Measurements from ENCODE around the gene SEC31A. TPM values are rescaled to one million over a fixed set of nuclear protein-coding genes. Genes with fewer than 3 reads are reported as not detected.

The SEC31A gene
- total and polyA plus RNA-seq, 2 donors (not counting 1 experiment from before 2014, with no cell fraction given) = 52.7 to 134 TPM

GRCh38 chr4:82814034-82814433 lies 76.9 kb downstream of the SEC31A start:
- intact Hi-C loops (cut with micrococcal nuclease) = no loop called here
- Histone ChIP-seq H3K4me3 (ENCODE audit: control extremely low read depth in 1 of 5, extremely low read depth in 1 of 5, insufficient read depth in 1 of 5, low read depth in 2 of 5, low read length in 4 of 5) (no peak overlapping the region), H4K20me1 (ENCODE audit: control insufficient read depth, insufficient read depth, low read length, poor library complexity, severe bottlenecking) (no peaks in the 10 kb centered on the region), H3K4me1 (ENCODE audit: control insufficient read depth in 2 of 2, insufficient read depth in 2 of 2, low read length in 2 of 2) (no peaks in the 10 kb centered on the region), H3K36me3 (replicated peaks in 1 of 2; ENCODE audit: control extremely low read depth in 1 of 2, control insufficient read depth in 1 of 2, extremely low read depth in 1 of 2, insufficient read depth in 2 of 2, low read length in 1 of 2) (peaks cover 1 to 2% of the 10 kb centered on the region in 2 experiments), H3K9me3 (ENCODE audit: control extremely low read depth in 1 of 3, control insufficient read depth in 2 of 3, insufficient read depth in 1 of 3, low read length in 2 of 3) (peaks cover 0 to 4% (median 0%) of the 10 kb centered on the region in 3 donors), H3K27ac (ENCODE audit: low read length in 2 of 2) (no peak overlapping the region), H3K79me2 (ENCODE audit: control insufficient read depth, insufficient read depth, low read length) (no peaks in the 10 kb centered on the region), H3K4me2 (replicated peaks; ENCODE audit: low read depth, low read length, poor library complexity, severe bottlenecking) (no peak overlapping the region), H2AFZ (ENCODE audit: insufficient read depth, low read depth, low read length, poor library complexity, severe bottlenecking) (no peak overlapping the region), H3K27me3 (replicated peaks in 1 of 4; ENCODE audit: control extremely low read depth in 1 of 4, control insufficient read depth in 3 of 4, insufficient read depth in 4 of 4, low read length in 3 of 4) (no peaks in the 10 kb centered on the region), H3K9ac (ENCODE audit: low read length) (no peak overlapping the region)
- CTCF ChIA-PET = no interaction called here
- 100% methylated on average over 1 of the region's 1 CpG for WGBS (ENCODE audit: insufficient coverage)
- no peak for DNase-seq
- ATAC-seq (ENCODE audit: low read depth) = no peak
- POLR2A ChIA-PET = no interaction called here
- Mint-ChIP-seq H3K4me1 (no peaks in the 10 kb centered on the region), H3K27me3 (no peaks in the 10 kb centered on the region), H3K9me3 (ENCODE audit: insufficient read depth) (no peaks in the 10 kb centered on the region), H3K27ac (no peak overlapping the region), H3K4me3 (no peak overlapping the region)
- TF ChIP-seq CTCF (IDR thresholded peaks at IDR 0.05) = no peak
- no peak for TF ChIP-seq EZH2 (IDR thresholded peaks at IDR 0.05; ENCODE audit: borderline replicate concordance, insufficient read depth, low read depth, low read length, poor library complexity, severe bottlenecking)

GRCh38 chr4:82811838-82812341 lies 79.1 kb downstream of the SEC31A start:
- H3K4me3 Mint-ChIP-seq = no peak overlapping the region

More at GRCh38 chr4:82811838-82812341, 79.1 kb downstream of the SEC31A start:
- H3K4me1 ChIP-seq (ENCODE audit: control insufficient read depth in 2 of 2, insufficient read depth in 2 of 2, low read length in 2 of 2) = no peaks in the 10 kb centered on the region
- Mint-ChIP-seq H3K9me3 (ENCODE audit: insufficient read depth) (no peaks in the 10 kb centered on the region), H3K27me3 (peaks cover 11% of the 10 kb centered on the region), H3K4me1 (no peaks in the 10 kb centered on the region), H3K27ac (no peak overlapping the region)
- peaks cover 0 to 1% of the 10 kb centered on the region in 2 experiments for H3K36me3 ChIP-seq (replicated peaks in 1 of 2; ENCODE audit: control extremely low read depth in 1 of 2, control insufficient read depth in 1 of 2, extremely low read depth in 1 of 2, insufficient read depth in 2 of 2, low read length in 1 of 2)
- no peak overlapping the region for H3K27ac ChIP-seq (ENCODE audit: low read length in 2 of 2)
- H4K20me1 ChIP-seq (ENCODE audit: control insufficient read depth, insufficient read depth, low read length, poor library complexity, severe bottlenecking) = no peaks in the 10 kb centered on the region
- no peak overlapping the region for H2AFZ ChIP-seq (ENCODE audit: insufficient read depth, low read depth, low read length, poor library complexity, severe bottlenecking)
- H3K79me2 ChIP-seq (ENCODE audit: control insufficient read depth, insufficient read depth, low read length) = no peaks in the 10 kb centered on the region
- H3K4me3 ChIP-seq (ENCODE audit: control extremely low read depth in 1 of 5, extremely low read depth in 1 of 5, insufficient read depth in 1 of 5, low read depth in 2 of 5, low read length in 4 of 5) = no peak overlapping the region
- no peaks in the 10 kb centered on the region for H3K27me3 ChIP-seq (replicated peaks in 1 of 4; ENCODE audit: control extremely low read depth in 1 of 4, control insufficient read depth in 3 of 4, insufficient read depth in 4 of 4, low read length in 3 of 4)
- H3K9ac ChIP-seq (ENCODE audit: low read length) = no peak overlapping the region
- intact Hi-C loops (cut with micrococcal nuclease) = no loop called here
- ChIA-PET POLR2A (no interaction called here), CTCF (no interaction called here)
- H3K9me3 ChIP-seq (ENCODE audit: control extremely low read depth in 1 of 3, control insufficient read depth in 2 of 3, insufficient read depth in 1 of 3, low read length in 2 of 3) = peaks cover 0 to 4% (median 0%) of the 10 kb centered on the region in 3 donors
- 100% methylated on average over 2 of the region's 6 CpGs for WGBS (ENCODE audit: insufficient coverage)
- no peak for ATAC-seq (ENCODE audit: low read depth)
- no peak for TF ChIP-seq EZH2 (IDR thresholded peaks at IDR 0.05; ENCODE audit: borderline replicate concordance, insufficient read depth, low read depth, low read length, poor library complexity, severe bottlenecking)
- TF ChIP-seq CTCF (IDR thresholded peaks at IDR 0.05) = no peak
- H3K4me2 ChIP-seq (replicated peaks; ENCODE audit: low read depth, low read length, poor library complexity, severe bottlenecking) = no peak overlapping the region
- no peak for DNase-seq

Data from B cell (primary cell).